IMR-90 (cell line): ENCODE results near the gene EXOC6B. TPM values are rescaled to one million over a fixed set of nuclear protein-coding genes. Genes with fewer than 3 reads are reported as not detected.

ENCODE experiments used
- ATAC-seq: fragments of 200-7000 bp; cut with Tn5 transposase; 2 replicates; pipeline ENCODE4 v1.9.1; 2020; ENCODE audit warnings: low read depth, mild to moderate bottlenecking, moderate library complexity
- BruUV-seq: library from RNA; stranded (reverse); fragments of 400-500 nt; replicated peaks from 2 replicates; lab custom pipeline; 2021; lab: Mats Ljungman, UMichigan
- CTCF ChIA-PET: fragments of 300-600 bp; formaldehyde crosslinking; extraction: SDS; loops from one replicate; lab custom pipeline; 2021; ENCODE audit warnings: antibody characterized with exemption; lab: Yijun Ruan, JAX
- POLR2A ChIA-PET: fragments of 300-600 bp; sonication (Branson Sonifier 250); formaldehyde crosslinking; loops from one replicate; lab custom pipeline; 2022; ENCODE audit warnings: antibody characterized with exemption; ENCODE audit not compliant: unreplicated experiment; lab: Charles Lee
- DNase-seq: peaks from one replicate; pipeline ENCODE4 v3.0.0; 2013
- H2AFZ ChIP-seq: replicated peaks from 2 replicates; pipeline ENCODE3; 2013; ENCODE audit warnings: low read length, mild to moderate bottlenecking; ENCODE audit not compliant: poor library complexity
- H2AK5ac ChIP-seq: 2 replicates; pipeline ENCODE4 v1.6.1; 2013; ENCODE audit warnings: low read depth, low read length, inconsistent platforms
- H2AK9ac ChIP-seq: replicated peaks from 2 replicates; pipeline ENCODE3; 2013; ENCODE audit warnings: mild to moderate bottlenecking, low read depth, low read length, moderate library complexity; ENCODE audit not compliant: poor library complexity
- H2BK120ac ChIP-seq: 2 replicates; pipeline ENCODE4 v1.6.1; 2013; ENCODE audit warnings: low read depth, low read length, inconsistent platforms
- H2BK15ac ChIP-seq: 3 replicates; pipeline ENCODE4 v1.6.1; 2013; ENCODE audit warnings: low read depth, low read length, inconsistent platforms
- H2BK20ac ChIP-seq: 2 replicates; pipeline ENCODE4 v1.6.1; 2013; ENCODE audit warnings: low read depth, mild to moderate bottlenecking, inconsistent platforms, low read length, moderate library complexity
- H2BK5ac ChIP-seq: 2 replicates; pipeline ENCODE4 v1.6.1; 2013; ENCODE audit warnings: mild to moderate bottlenecking, low read depth, low read length, inconsistent platforms; ENCODE audit not compliant: poor library complexity, severe bottlenecking
- H3K14ac ChIP-seq: replicated peaks from 2 replicates; pipeline ENCODE4 v1.6.1; 2013; ENCODE audit warnings: low read depth, low read length, inconsistent platforms
- H3K18ac ChIP-seq: 2 replicates; pipeline ENCODE4 v1.6.1; 2013; ENCODE audit warnings: low read depth, low read length, control low read depth
- H3K23ac ChIP-seq: 2 replicates; pipeline ENCODE4 v1.6.1; 2013; ENCODE audit warnings: low read depth, low read length, inconsistent platforms
- H3K27ac ChIP-seq: 2 replicates; pipeline ENCODE4 v1.5.1; 2013; ENCODE audit warnings: mild to moderate bottlenecking, control low read depth, low read length; ENCODE audit not compliant: insufficient read depth
- H3K27me3 ChIP-seq: 2 replicates; pipeline ENCODE4 v1.6.1; 2013; ENCODE audit warnings: low read length; ENCODE audit not compliant: control insufficient read depth, insufficient read depth
- H3K36me3 ChIP-seq: 2 replicates; pipeline ENCODE4 v1.6.1; 2013; ENCODE audit warnings: low read length, mixed read lengths; ENCODE audit not compliant: control insufficient read depth, insufficient read depth
- H3K4ac ChIP-seq: 2 replicates; pipeline ENCODE4 v1.6.1; 2013; ENCODE audit warnings: low read depth, low read length, inconsistent platforms
- H3K4me1 ChIP-seq: 2 replicates; pipeline ENCODE4 v1.6.1; 2013; ENCODE audit warnings: low read length, mixed read lengths; ENCODE audit not compliant: control insufficient read depth, insufficient read depth
- H3K4me2 ChIP-seq: 2 replicates; pipeline ENCODE4 v1.6.1; 2013; ENCODE audit warnings: low read depth, mild to moderate bottlenecking, control low read depth, low read length, moderate library complexity
- H3K4me3 ChIP-seq: 2 replicates; pipeline ENCODE4 v1.5.1; 2013; ENCODE audit warnings: low read depth, mild to moderate bottlenecking, control low read depth, low read length, moderate library complexity; ENCODE audit not compliant: insufficient read depth
- H3K56ac ChIP-seq: 2 replicates; pipeline ENCODE4 v1.6.1; 2013; ENCODE audit warnings: low read length, inconsistent platforms; ENCODE audit not compliant: insufficient read depth; ENCODE audit errors: extremely low read depth
- H3K79me1 ChIP-seq, 2 experiments: 2 replicates each; pipeline ENCODE4 v1.6.1; 2013; ENCODE audit warnings: low read length in 2 of 2, inconsistent platforms in 1 of 2, low read depth in 1 of 2
- H3K9ac ChIP-seq: 2 replicates; pipeline ENCODE4 v1.6.1; 2013; ENCODE audit warnings: low read depth, low read length, control low read depth
- H3K9me1 ChIP-seq: 2 replicates; pipeline ENCODE4 v1.6.1; 2013; ENCODE audit warnings: low read length, inconsistent platforms; ENCODE audit not compliant: insufficient read depth
- H3K9me3 ChIP-seq: 2 replicates; pipeline ENCODE4 v1.6.1; 2013; ENCODE audit warnings: low read length; ENCODE audit not compliant: control insufficient read depth, insufficient read depth
- H4K20me1 ChIP-seq: 2 replicates; pipeline ENCODE4 v1.6.1; 2013; ENCODE audit warnings: low read length, inconsistent platforms; ENCODE audit not compliant: insufficient read depth
- H4K5ac ChIP-seq: 2 replicates; pipeline ENCODE4 v1.6.1; 2013; ENCODE audit warnings: mild to moderate bottlenecking, low read depth, low read length, control low read depth
- H4K8ac ChIP-seq, 2 experiments: 2 replicates each; pipeline ENCODE4 v1.6.1; 2013; ENCODE audit warnings: low read depth in 2 of 2, low read length in 2 of 2, control low read depth in 1 of 2, inconsistent platforms in 1 of 2
- H4K91ac ChIP-seq: 2 replicates; pipeline ENCODE4 v1.6.1; 2013; ENCODE audit warnings: low read depth, low read length, inconsistent platforms; ENCODE audit not compliant: insufficient read depth
- BHLHE40 ChIP-seq: fragments of 150-350 bp; IDR thresholded peaks from 2 replicates; pipeline ENCODE4 v1.6.1; 2016; ENCODE audit warnings: mild to moderate bottlenecking, low read depth, low read length
- CHD1 ChIP-seq: IDR thresholded peaks from 2 replicates; pipeline ENCODE4 v1.6.1; 2012; ENCODE audit warnings: low read depth, low read length, improper control_type of control experiment
- MAFK ChIP-seq: IDR thresholded peaks from 2 replicates; pipeline ENCODE4 v1.6.1; 2012; ENCODE audit warnings: low read depth, low read length, improper control_type of control experiment
- MAZ ChIP-seq: IDR thresholded peaks from 2 replicates; pipeline ENCODE4 v1.6.1; 2012; ENCODE audit warnings: low read depth, mild to moderate bottlenecking, low read length, improper control_type of control experiment, moderate library complexity, borderline replicate concordance
- MXI1 ChIP-seq: IDR thresholded peaks from 2 replicates; pipeline ENCODE4 v1.6.1; 2012; ENCODE audit warnings: low read depth, mild to moderate bottlenecking, low read length, moderate library complexity, borderline replicate concordance
- RAD21 ChIP-seq: IDR thresholded peaks from 2 replicates; pipeline ENCODE4 v1.6.1; 2012; ENCODE audit warnings: low read length, improper control_type of control experiment
- RCOR1 ChIP-seq: IDR thresholded peaks from 2 replicates; pipeline ENCODE4 v1.6.1; 2012; ENCODE audit warnings: mild to moderate bottlenecking, low read length, improper control_type of control experiment; ENCODE audit not compliant: insufficient replicate concordance
- SMC3 ChIP-seq: fragments of 150-350 bp; IDR thresholded peaks from 2 replicates; pipeline ENCODE4 v1.6.1; 2016; ENCODE audit warnings: low read depth, mild to moderate bottlenecking, antibody characterized with exemption, low read length, moderate library complexity
- WGBS, 2 experiments: methylation state at CpG; one replicate each; pipeline versions ENCODE4 v1.1.5 to v1.1.7; 2013; ENCODE audit warnings: missing lambda C conversion rate in 2 of 2; ENCODE audit not compliant: insufficient read length in 1 of 2; ENCODE audit errors: extremely low coverage in 2 of 2; 5-methylcytosine and 5-hydroxymethylcytosine counted together
- dilution Hi-C: fragments of 300-500 bp; cut with HindIII; formaldehyde crosslinking; loops from one replicate; pipeline ENCODE4 v1.14.3; 2018; ENCODE audit warnings: low sequenced_read_pairs; ENCODE audit not compliant: unreplicated experiment
- in situ Hi-C: fragments of 300-500 bp; cut with MboI; formaldehyde crosslinking; loops from 3 replicates; pipeline ENCODE4 v1.14.3; 2019; ENCODE audit warnings: low sequenced_read_pairs, inconsistent platforms, mixed read lengths
- intact Hi-C: fragments of 100-400 bp; cut with micrococcal nuclease; formaldehyde crosslinking; loops from 2 replicates; pipeline ENCODE4 v1.10.0; 2022
- polyA plus RNA-seq, 3 experiments: library from polyadenylated mRNA; depleted of rRNA; stranded (reverse); fragments of >200 nt; gene quantifications; 2 replicates each; pipeline ENCODE4 v1.2.3, GENCODE V29; 2012; ENCODE audit warnings: low replicate concordance in 1 of 3
- total RNA-seq: library from RNA; depleted of rRNA; stranded (reverse); fragments of >200 nt; gene quantifications from 2 replicates; pipeline ENCODE4 v1.2.3, GENCODE V29; 2012
- TF ChIP-seq, protein P1 (sequence below): conservative IDR thresholded peaks from 2 replicates; pipeline ENCODE4 v1.5.1; 2012; ENCODE audit warnings: mild to moderate bottlenecking, low read depth, low read length, improper control_type of control experiment
- TF ChIP-seq, protein P2 (sequence below): fragments of 150-350 bp; IDR thresholded peaks from 2 replicates; pipeline ENCODE4 v1.6.1; 2017; ENCODE audit warnings: mild to moderate bottlenecking, antibody characterized with exemption, low read length, low read depth

The EXOC6B gene
- total and polyA plus RNA-seq, 2 of the 4 experiments (the other 2 are of a cell fraction), result 10.2 to 29.4 TPM

DNA sequence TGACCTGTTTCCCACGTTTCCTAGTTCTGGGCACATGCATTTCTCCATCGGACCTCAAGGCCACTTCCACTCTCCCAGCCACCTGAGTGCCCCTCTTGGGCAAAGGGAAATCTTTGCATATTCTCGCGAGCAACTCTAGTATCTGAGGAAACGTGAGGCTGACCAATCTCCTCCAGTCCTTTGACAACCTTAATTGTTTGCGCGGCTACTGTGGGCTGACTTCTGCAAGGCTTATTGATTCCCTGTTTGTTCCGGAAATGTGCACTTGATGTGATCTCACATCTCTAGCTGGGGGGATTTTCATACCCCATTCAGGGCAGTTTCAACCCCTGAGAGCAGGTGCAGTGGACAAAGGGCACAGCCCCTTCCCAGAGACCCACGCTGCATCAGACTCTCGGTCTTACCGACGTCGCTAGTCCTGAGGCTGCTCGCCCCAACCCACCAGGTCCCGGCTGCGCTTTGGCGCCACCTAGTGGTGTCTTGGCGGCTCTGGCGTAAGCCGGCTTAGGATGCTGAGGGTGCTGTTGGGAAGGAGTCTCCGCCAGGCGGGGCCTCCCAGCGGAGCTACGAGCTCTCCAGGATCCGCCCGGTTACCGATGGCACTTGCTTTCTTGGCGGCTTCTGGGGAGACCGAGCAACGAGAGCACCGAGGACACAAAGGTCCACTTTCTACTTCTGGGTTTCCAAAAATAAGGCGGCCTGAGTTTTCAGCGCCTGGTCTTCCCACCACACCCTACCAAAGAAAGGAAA, 36.6 kb upstream of the EXOC6B start (continued):
- TF ChIP-seq MXI1, result no peak
- TF ChIP-seq BHLHE40, result no peak

DNA sequence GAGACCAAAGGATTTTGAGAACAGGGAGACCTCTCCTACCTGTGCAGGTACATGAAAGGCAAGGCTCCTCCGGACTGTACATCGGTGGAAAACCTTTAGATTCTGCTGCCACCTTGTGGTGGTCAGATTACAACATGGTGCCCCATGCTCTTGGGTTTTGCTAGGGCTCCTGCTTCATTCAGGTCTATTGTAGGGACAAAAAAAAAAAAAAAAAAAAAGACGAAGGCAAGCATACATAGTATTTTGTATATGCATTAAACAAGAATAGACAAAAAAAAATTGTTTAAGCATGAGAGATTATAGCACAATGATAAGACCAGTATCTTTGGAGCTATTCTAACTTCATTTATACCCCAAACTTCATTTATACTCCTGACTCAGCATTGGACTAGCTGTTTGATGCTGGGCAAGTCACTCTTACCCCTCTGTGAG, 34.0 kb upstream of the EXOC6B start:
- POLR2A ChIA-PET, result interaction anchor here (0.7 kb wide), 1 partner anchor 139 kb away, joined by 7 read pairs; no protein-coding TSS in a partner anchor
- Histone ChIP-seq H3K9ac (no peak overlapping the region), H3K4ac (no peak overlapping the region), H4K5ac (no peak overlapping the region), H3K14ac (no peak overlapping the region), H3K79me1 (no peaks in the 10 kb centered on the region), H3K56ac (no peak overlapping the region), H2AK5ac (no peak overlapping the region), H3K27me3 (peaks cover 26% of the 10 kb centered on the region), H3K27ac (no peak overlapping the region), H2AK9ac (no peak overlapping the region), H3K23ac (no peak overlapping the region), H2BK20ac (no peak overlapping the region), H2BK5ac (no peak overlapping the region), H2BK120ac (no peak overlapping the region), H4K8ac (no peak overlapping the region), H4K91ac (no peak overlapping the region), H3K36me3 (no peaks in the 10 kb centered on the region), H2BK15ac (no peak overlapping the region), H3K4me3 (no peak overlapping the region), H3K9me3 (no peaks in the 10 kb centered on the region; the same call in 1 of the 2 replicates), H3K4me1 (no peaks in the 10 kb centered on the region), H3K9me1 (no peaks in the 10 kb centered on the region), H4K20me1 (no peaks in the 10 kb centered on the region; the same call in 1 of the 2 replicates), H3K4me2 (no peak overlapping the region), H2AFZ (no peak overlapping the region), H3K18ac (no peak overlapping the region)
- TF ChIP-seq MAZ, result no peak
- peak; percentile 73 for TF ChIP-seq RAD21
- TF ChIP-seq, protein P1, sequence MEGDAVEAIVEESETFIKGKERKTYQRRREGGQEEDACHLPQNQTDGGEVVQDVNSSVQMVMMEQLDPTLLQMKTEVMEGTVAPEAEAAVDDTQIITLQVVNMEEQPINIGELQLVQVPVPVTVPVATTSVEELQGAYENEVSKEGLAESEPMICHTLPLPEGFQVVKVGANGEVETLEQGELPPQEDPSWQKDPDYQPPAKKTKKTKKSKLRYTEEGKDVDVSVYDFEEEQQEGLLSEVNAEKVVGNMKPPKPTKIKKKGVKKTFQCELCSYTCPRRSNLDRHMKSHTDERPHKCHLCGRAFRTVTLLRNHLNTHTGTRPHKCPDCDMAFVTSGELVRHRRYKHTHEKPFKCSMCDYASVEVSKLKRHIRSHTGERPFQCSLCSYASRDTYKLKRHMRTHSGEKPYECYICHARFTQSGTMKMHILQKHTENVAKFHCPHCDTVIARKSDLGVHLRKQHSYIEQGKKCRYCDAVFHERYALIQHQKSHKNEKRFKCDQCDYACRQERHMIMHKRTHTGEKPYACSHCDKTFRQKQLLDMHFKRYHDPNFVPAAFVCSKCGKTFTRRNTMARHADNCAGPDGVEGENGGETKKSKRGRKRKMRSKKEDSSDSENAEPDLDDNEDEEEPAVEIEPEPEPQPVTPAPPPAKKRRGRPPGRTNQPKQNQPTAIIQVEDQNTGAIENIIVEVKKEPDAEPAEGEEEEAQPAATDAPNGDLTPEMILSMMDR, result peak; percentile 67
- TF ChIP-seq RCOR1, result no peak
- TF ChIP-seq SMC3, result peak; percentile 80
- TF ChIP-seq MAFK, result 0 out of 2 replicates have a peak, but pooled peaks have one; percentile 15
- no peak for TF ChIP-seq CHD1
- TF ChIP-seq, protein P2, sequence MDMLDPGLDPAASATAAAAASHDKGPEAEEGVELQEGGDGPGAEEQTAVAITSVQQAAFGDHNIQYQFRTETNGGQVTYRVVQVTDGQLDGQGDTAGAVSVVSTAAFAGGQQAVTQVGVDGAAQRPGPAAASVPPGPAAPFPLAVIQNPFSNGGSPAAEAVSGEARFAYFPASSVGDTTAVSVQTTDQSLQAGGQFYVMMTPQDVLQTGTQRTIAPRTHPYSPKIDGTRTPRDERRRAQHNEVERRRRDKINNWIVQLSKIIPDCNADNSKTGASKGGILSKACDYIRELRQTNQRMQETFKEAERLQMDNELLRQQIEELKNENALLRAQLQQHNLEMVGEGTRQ, result no peak
- intact Hi-C loops, result loop anchor here (1.0 to 10.0 kb wide), 2 partner anchors 89 to 255 kb away; no protein-coding TSS in a partner anchor
- no TSS peak for BruUV-seq
- ATAC-seq (peak; percentile 66), DNase-seq (peak; percentile 52)
- 20% methylated on average over 1 of the region's 3 CpGs; no CpG with 5 or more reads in 1 of the 2 experiments for WGBS, 2 experiments
- CTCF ChIA-PET, result interaction anchor here (0.6 to 1.5 kb wide), 13 partner anchors 10 to 976 kb away, joined by 3 to 7 read pairs (median 3); no protein-coding TSS in a partner anchor
- in situ Hi-C loops, result no loop called here
- dilution Hi-C loops, result no loop called here
